HEK293 (cell line): ENCODE measurements around the gene APBB2.

ENCODE experiments used
- CTCF ChIA-PET: fragments of 350-600 bp; formaldehyde crosslinking; extraction: SDS; loops from one replicate; lab custom pipeline; 2021; ENCODE audit warnings: antibody characterized with exemption; lab: Yijun Ruan, JAX
- POLR2A ChIA-PET: fragments of 300-600 bp; formaldehyde crosslinking; extraction: SDS; loops from one replicate; lab custom pipeline; 2020; ENCODE audit warnings: antibody characterized with exemption, inconsistent platforms; lab: Yijun Ruan, JAX
- H3K27ac ChIP-seq: fragments of 200-500 bp; sonication (Bioruptor generic); 2 replicates; pipeline ENCODE4 v1.5.1; 2014; ENCODE audit warnings: low read depth, low read length, control low read depth, inconsistent platforms; ENCODE audit errors: extremely low read depth
- H3K36me3 ChIP-seq, 2 experiments: fragments of 200-500 bp in 1 of 2; sonication (Bioruptor generic) in 1 of 2; 1 replicate in 1 of 2; 2 replicates in 1 of 2; pipeline ENCODE4 v1.5.1; 2014 to 2017; ENCODE audit warnings: inconsistent platforms in 2 of 2, low read length in 2 of 2; ENCODE audit not compliant: control insufficient read depth in 2 of 2, insufficient read depth in 1 of 2
- H3K4me1 ChIP-seq: fragments of 200-500 bp; sonication (Bioruptor generic); 2 replicates; pipeline ENCODE4 v1.5.1; 2014; ENCODE audit warnings: mild to moderate bottlenecking, low read length, inconsistent platforms; ENCODE audit not compliant: control insufficient read depth, insufficient read depth
- H3K4me3 ChIP-seq: 2 replicates; pipeline ENCODE4 v1.5.1; 2011; ENCODE audit warnings: low read depth, mild to moderate bottlenecking, control low read depth, low read length, moderate library complexity
- H3K9me3 ChIP-seq: fragments of 200-500 bp; sonication (Bioruptor generic); 2 replicates; pipeline ENCODE4 v1.5.1; 2014; ENCODE audit warnings: low read depth, low read length, inconsistent platforms; ENCODE audit not compliant: control insufficient read depth, insufficient read depth
- OSR2 ChIP-seq: fragments of 450-650 bp; formaldehyde crosslinking; IDR thresholded peaks from 2 replicates; pipeline ENCODE4 v1.5.1; 2016; ENCODE audit warnings: missing biosample characterization, missing genetic modification characterization
- YY1 ChIP-seq: fragments of 450-650 bp; formaldehyde crosslinking; IDR thresholded peaks from 2 replicates; pipeline ENCODE4 v1.5.1; 2018; ENCODE audit warnings: missing biosample characterization, missing genetic modification characterization
- ZIC2 ChIP-seq: fragments of 450-650 bp; formaldehyde crosslinking; IDR thresholded peaks from 2 replicates; pipeline ENCODE4 v1.5.1; 2016; ENCODE audit warnings: missing biosample characterization, missing genetic modification characterization
- ZNF132 ChIP-seq: fragments of 450-650 bp; formaldehyde crosslinking; IDR thresholded peaks from 2 replicates; pipeline ENCODE4 v1.5.1; 2017; ENCODE audit warnings: missing biosample characterization, missing genetic modification characterization, borderline replicate concordance
- ZNF169 ChIP-seq: fragments of 450-650 bp; formaldehyde crosslinking; IDR thresholded peaks from 2 replicates; pipeline ENCODE4 v1.5.1; 2016; ENCODE audit warnings: missing biosample characterization, missing genetic modification characterization
- ZNF223 ChIP-seq: fragments of 450-650 bp; formaldehyde crosslinking; IDR thresholded peaks from 2 replicates; pipeline ENCODE4 v1.5.1; 2016; ENCODE audit warnings: missing biosample characterization, missing genetic modification characterization
- ZNF23 ChIP-seq: fragments of 450-650 bp; formaldehyde crosslinking; IDR thresholded peaks from 2 replicates; pipeline ENCODE4 v1.5.1; 2016; ENCODE audit warnings: missing biosample characterization, missing genetic modification characterization, borderline replicate concordance
- ZNF239 ChIP-seq: fragments of 450-650 bp; formaldehyde crosslinking; IDR thresholded peaks from 2 replicates; pipeline ENCODE4 v1.5.1; 2016; ENCODE audit warnings: missing biosample characterization, missing genetic modification characterization
- ZNF266 ChIP-seq: fragments of 450-650 bp; formaldehyde crosslinking; IDR thresholded peaks from 2 replicates; pipeline ENCODE4 v1.5.1; 2016; ENCODE audit warnings: missing biosample characterization, missing genetic modification characterization, low read depth
- ZNF510 ChIP-seq: fragments of 450-650 bp; formaldehyde crosslinking; IDR thresholded peaks from 2 replicates; pipeline ENCODE4 v1.5.1; 2018; ENCODE audit warnings: mild to moderate bottlenecking, missing genetic modification characterization, missing biosample characterization; ENCODE audit not compliant: insufficient replicate concordance
- ZNF548 ChIP-seq: fragments of 450-650 bp; formaldehyde crosslinking; IDR thresholded peaks from 2 replicates; pipeline ENCODE4 v1.5.1; 2016; ENCODE audit warnings: missing biosample characterization, missing genetic modification characterization
- ZNF549 ChIP-seq: fragments of 450-650 bp; IDR thresholded peaks from 2 replicates; pipeline ENCODE4 v1.5.1; 2018; ENCODE audit warnings: missing biosample characterization, missing genetic modification characterization, mild to moderate bottlenecking, inconsistent platforms, moderate library complexity
- ZNF555 ChIP-seq: fragments of 450-650 bp; formaldehyde crosslinking; conservative IDR thresholded peaks from 2 replicates; pipeline ENCODE4 v1.5.1; 2017; ENCODE audit warnings: missing biosample characterization, mild to moderate bottlenecking, missing genetic modification characterization, inconsistent platforms
- ZNF629 ChIP-seq: fragments of 450-650 bp; formaldehyde crosslinking; IDR thresholded peaks from 2 replicates; pipeline ENCODE4 v1.5.1; 2017; ENCODE audit warnings: missing biosample characterization, missing genetic modification characterization
- ZNF654 ChIP-seq: fragments of 450-650 bp; formaldehyde crosslinking; IDR thresholded peaks from 2 replicates; pipeline ENCODE4 v1.5.1; 2016; ENCODE audit warnings: low read depth, missing biosample characterization, missing genetic modification characterization
- ZNF660 ChIP-seq: fragments of 450-650 bp; IDR thresholded peaks from 2 replicates; pipeline ENCODE4 v1.5.1; 2018; ENCODE audit warnings: missing biosample characterization, mild to moderate bottlenecking, missing genetic modification characterization
- ZNF768 ChIP-seq: fragments of 450-650 bp; formaldehyde crosslinking; IDR thresholded peaks from 2 replicates; pipeline ENCODE4 v1.5.1; 2018; ENCODE audit warnings: missing biosample characterization, mild to moderate bottlenecking, missing genetic modification characterization
- ZNF791 ChIP-seq: fragments of 450-650 bp; formaldehyde crosslinking; IDR thresholded peaks from 2 replicates; pipeline ENCODE4 v1.5.1; 2016; ENCODE audit warnings: missing biosample characterization, missing genetic modification characterization
- TF ChIP-seq, protein P1 (sequence below): fragments of 450-650 bp; formaldehyde crosslinking; IDR thresholded peaks from 2 replicates; pipeline ENCODE4 v1.5.1; 2016; ENCODE audit warnings: missing biosample characterization, missing genetic modification characterization

Gene APBB2

GRCh38 chr4:40845154-40845835, 369.0 kb downstream of the APBB2 start:
- Histone ChIP-seq H3K27ac (no peak overlapping the region), H3K4me3 (no peak overlapping the region), H3K9me3 (no peaks in the 10 kb centered on the region)
- POLR2A ChIA-PET: no interaction called here
- no peak for TF ChIP-seq ZNF223 (tag by site-specific recombination)
- no peak for TF ChIP-seq ZNF548
- TF ChIP-seq ZNF169 (tag by site-specific recombination): no peak
- TF ChIP-seq ZNF660 (tag by site-specific recombination): no peak
- TF ChIP-seq ZNF629 (tag by site-specific recombination): no peak
- TF ChIP-seq ZNF791 (tag by site-specific recombination): no peak
- TF ChIP-seq, all 188 proteins: peak for 0
- Histone ChIP-seq H3K4me1 (no peaks in the 10 kb centered on the region), H3K36me3 (no peaks in the 10 kb centered on the region)
- CTCF ChIA-PET: interaction anchor here (1.1 to 1.5 kb wide), 2 partner anchors 52 to 79 kb away, joined by 3 to 4 read pairs; no protein-coding TSS in a partner anchor

- CTCF ChIA-PET: interaction anchor here (0.7 kb wide), 1 partner anchor 54 kb away, joined by 3 read pairs; no protein-coding TSS in a partner anchor
These were observed 370.1 kb downstream of the APBB2 start for GRCh38 chr4:40844261-40844660.

DNA sequence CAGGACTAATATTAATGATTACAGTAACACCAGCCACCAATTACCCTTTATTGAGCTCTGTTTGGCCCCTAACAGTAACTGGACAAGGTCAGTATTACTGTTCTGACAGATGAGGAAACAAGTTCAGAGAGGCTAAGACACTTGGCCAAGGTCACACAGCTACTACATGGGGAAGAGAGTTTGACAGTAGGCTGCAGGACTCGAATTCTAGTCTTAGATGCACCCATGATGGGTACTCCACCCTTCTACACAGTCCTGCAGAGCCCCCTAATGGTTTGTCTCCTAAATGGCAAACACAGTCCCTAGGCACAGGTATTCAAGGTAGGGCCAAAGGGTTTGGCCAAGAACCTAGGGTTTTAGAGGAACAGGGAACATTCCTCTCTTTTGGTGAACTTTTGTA, 370.6 kb downstream of the APBB2 start:
- POLR2A ChIA-PET: no interaction called here

More at GRCh38 chr4:40844261-40844660, 370.1 kb downstream of the APBB2 start:
- Histone ChIP-seq H3K9me3 (no peaks in the 10 kb centered on the region), H3K36me3 (no peaks in the 10 kb centered on the region), H3K4me1 (no peaks in the 10 kb centered on the region), H3K4me3 (no peak overlapping the region), H3K27ac (no peak overlapping the region)
- POLR2A ChIA-PET: interaction anchor here (0.5 kb wide), 1 partner anchor 53 kb away, joined by 3 read pairs; no protein-coding TSS in a partner anchor
- no peak for TF ChIP-seq ZNF510 (tag by site-specific recombination)
- no peak for TF ChIP-seq ZNF132 (tag by site-specific recombination)
- TF ChIP-seq ZNF239 (tag by site-specific recombination): no peak
- TF ChIP-seq ZIC2 (tag by site-specific recombination): no peak
- TF ChIP-seq OSR2: no peak
- TF ChIP-seq YY1 (tag by site-specific recombination): no peak
- no peak for TF ChIP-seq ZNF23 (tag by site-specific recombination)
- no peak for TF ChIP-seq ZNF555 (tag by site-specific recombination)
- TF ChIP-seq, protein P1, sequence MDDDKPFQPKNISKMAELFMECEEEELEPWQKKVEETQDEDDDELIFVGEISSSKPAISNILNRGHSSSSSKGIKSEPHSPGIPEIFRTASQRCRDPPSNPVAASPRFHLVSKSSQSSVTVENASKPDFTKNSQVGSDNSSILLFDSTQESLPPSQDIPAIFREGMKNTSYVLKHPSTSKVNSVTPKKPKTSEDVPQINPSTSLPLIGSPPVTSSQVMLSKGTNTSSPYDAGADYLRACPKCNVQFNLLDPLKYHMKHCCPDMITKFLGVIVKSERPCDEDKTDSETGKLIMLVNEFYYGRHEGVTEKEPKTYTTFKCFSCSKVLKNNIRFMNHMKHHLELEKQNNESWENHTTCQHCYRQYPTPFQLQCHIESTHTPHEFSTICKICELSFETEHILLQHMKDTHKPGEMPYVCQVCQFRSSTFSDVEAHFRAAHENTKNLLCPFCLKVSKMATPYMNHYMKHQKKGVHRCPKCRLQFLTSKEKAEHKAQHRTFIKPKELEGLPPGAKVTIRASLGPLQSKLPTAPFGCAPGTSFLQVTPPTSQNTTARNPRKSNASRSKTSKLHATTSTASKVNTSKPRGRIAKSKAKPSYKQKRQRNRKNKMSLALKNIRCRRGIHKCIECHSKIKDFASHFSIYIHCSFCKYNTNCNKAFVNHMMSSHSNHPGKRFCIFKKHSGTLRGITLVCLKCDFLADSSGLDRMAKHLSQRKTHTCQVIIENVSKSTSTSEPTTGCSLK (tag by site-specific recombination): no peak

More for the DNA sequence above, 370.6 kb downstream of the APBB2 start:
- Histone ChIP-seq H3K36me3 (no peaks in the 10 kb centered on the region), H3K4me3 (no peak overlapping the region), H3K27ac (no peak overlapping the region), H3K4me1 (no peaks in the 10 kb centered on the region), H3K9me3 (no peaks in the 10 kb centered on the region)
- CTCF ChIA-PET: interaction anchor here (0.6 to 1.6 kb wide), 6 partner anchors 8 to 297 kb away, joined by 3 to 4 read pairs (median 3); no protein-coding TSS in a partner anchor
- TF ChIP-seq ZNF549 (tag by site-specific recombination): no peak
- peak; percentile 42 for TF ChIP-seq ZNF654
- 0 out of 2 replicates have a peak, but pooled peaks have one; percentile 65 for TF ChIP-seq ZNF768 (tag by site-specific recombination)
- TF ChIP-seq ZNF266 (tag by site-specific recombination): no peak
